Fibroblast of villous mesenchyme (primary cell): Measurements from ENCODE around the gene PRR23A. TPM values are rescaled to one million over a fixed set of nuclear protein-coding genes. Genes with fewer than 3 reads are reported as not detected.

Experiments used
- DNase-seq: peaks from one replicate; pipeline ENCODE4 v3.0.0-alpha.2; 2010; ENCODE audit warnings: low read depth
- H3K4me3 ChIP-seq: 2 replicates; pipeline ENCODE4 v1.5.1; 2011; ENCODE audit warnings: low read depth, mild to moderate bottlenecking, low read length
- total RNA-seq: library from RNA; depleted of rRNA; stranded (reverse); fragments of >200 nt; gene quantifications from 2 replicates; pipeline ENCODE4 v1.2.3, GENCODE V29; 2012
- TF ChIP-seq, protein P1 (sequence below): IDR thresholded peaks from 2 replicates; pipeline ENCODE4 v1.5.1; 2012; ENCODE audit warnings: low read depth, mild to moderate bottlenecking, low read length; ENCODE audit not compliant: insufficient read depth

PRR23A gene
- not detected in 2 replicates for total RNA-seq

DNA sequence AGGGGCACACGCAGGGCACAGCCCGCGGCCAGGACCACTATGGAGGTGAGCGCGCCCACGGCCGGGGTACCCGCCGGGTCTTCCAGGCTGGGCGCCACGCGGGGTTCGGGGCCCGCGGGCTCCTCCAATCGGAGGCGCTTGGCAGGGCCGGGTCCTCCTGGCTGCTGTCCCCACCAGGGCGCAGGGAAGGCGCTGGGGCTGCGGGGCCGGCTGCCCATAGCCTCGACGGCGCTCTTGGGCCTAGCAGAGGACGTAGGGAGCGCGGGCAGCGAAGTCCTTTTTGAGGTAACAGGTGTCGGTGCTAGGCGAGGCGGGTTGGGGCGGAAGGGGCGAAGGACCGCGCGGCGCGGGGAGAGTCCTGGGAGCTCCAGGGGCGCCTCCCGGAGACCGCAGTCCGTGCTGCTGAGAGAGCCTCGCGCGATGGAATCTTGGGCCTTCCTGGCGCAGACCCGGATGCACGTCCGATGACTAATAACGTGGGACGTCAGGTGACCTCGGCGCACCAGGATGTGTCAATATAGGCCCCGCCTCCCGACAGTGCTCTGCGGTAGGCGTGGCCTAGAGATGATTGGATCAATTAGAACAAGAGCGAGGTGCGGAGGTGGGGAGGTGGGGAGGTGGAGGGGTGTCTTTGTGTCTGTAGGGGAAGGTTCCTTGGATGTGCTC, at the start of gene PRR23A:
Gene PRR23A (minus strand): TSS at position 218 of the 666 bp plus-strand sequence. CDS start 0 bp downstream, at position 218.
- no peak for DNase-seq
- no peak within 1 kb of the TSS for H3K4me3 ChIP-seq
- TF ChIP-seq, protein P1, sequence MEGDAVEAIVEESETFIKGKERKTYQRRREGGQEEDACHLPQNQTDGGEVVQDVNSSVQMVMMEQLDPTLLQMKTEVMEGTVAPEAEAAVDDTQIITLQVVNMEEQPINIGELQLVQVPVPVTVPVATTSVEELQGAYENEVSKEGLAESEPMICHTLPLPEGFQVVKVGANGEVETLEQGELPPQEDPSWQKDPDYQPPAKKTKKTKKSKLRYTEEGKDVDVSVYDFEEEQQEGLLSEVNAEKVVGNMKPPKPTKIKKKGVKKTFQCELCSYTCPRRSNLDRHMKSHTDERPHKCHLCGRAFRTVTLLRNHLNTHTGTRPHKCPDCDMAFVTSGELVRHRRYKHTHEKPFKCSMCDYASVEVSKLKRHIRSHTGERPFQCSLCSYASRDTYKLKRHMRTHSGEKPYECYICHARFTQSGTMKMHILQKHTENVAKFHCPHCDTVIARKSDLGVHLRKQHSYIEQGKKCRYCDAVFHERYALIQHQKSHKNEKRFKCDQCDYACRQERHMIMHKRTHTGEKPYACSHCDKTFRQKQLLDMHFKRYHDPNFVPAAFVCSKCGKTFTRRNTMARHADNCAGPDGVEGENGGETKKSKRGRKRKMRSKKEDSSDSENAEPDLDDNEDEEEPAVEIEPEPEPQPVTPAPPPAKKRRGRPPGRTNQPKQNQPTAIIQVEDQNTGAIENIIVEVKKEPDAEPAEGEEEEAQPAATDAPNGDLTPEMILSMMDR: no peak

DNA sequence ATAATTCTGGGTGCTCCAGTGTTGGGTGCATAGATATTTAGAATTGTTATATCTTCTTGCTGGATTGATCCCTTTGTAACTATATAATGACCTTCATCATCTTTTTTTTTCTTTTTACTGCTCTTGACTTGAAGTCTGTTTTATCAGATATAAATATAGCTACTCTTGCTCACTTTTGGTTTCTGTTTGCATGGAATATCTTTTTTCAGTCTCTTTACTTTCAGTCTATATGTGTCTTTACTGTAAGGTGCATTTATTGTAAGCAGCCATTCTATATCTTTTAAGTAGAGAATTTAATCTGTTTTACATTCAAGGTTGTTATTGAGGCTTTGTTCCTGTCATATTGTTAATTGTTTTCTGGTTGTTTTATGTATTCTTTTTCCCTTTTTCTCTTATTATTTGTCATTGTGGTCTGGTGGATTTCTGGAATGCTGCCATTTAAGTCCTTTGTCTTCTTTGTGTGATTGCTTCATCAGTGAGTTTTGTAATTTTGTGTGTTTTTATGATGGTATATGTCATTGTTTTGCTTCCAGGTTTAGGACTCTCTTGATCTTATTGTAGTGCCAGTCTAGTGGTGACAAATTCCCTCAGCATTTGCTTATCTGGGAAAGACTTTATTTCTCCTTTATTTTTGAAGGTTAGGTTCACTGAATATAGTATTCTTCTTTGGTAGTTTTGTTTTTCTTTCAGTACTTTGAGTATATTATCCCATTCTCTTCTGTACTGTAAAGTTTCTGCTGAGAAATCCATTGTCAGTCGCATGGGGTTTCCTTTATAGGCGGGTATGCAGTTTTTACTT, 46.9 kb upstream of the PRR23A start:
- no peak for DNase-seq
- no peak overlapping the region for H3K4me3 ChIP-seq
- TF ChIP-seq, protein P1: no peak

DNA sequence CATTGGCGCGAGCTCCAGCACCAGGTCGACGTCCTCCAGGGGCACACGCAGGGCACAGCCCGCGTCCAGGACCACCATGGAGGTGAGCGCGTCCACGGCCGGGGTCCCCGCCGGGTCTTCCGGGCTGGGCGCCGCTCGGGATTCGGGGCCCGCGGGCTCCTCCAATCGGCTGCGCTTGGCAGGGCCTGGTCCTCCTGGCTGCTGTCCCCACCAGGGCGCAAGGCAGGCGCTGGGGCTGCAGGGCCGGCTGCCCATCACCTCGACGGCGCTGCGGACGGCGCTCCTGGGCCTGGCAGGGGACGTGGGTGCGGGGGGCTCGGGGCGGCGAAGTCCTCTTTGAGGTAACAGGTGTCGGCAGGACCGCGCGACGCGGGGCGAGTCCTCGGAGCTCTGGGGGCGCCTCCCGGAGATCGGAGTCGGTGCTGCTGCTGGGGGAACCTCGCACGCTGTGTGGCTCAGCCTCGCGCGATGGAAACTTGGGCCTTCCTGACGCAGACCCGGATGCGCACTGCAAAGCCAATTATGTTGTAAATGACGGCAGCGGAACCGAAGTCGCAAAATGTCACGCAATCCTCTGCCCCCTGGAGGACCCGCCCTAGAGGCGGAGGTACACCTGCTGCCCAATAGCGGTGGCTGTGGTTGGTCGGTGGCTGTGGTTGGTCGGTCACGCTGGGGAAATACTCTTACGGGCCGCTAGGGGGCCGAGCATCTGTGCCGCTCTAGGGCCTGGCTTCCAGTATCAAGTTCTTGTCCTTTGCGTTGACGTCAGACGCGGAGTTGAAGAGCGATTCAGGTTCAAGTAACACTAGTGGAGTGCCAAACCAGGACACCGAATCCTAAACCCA, 38.5 kb upstream of the PRR23A start, which contains the start of gene PRR23C:
Gene PRR23C (minus strand): TSS at position 527 of the 845 bp plus-strand sequence. CDS start 272 bp downstream, at position 255.
- H3K4me3 ChIP-seq: no peak within 1 kb of the TSS
- DNase-seq: no peak
- TF ChIP-seq, protein P1: peak; percentile 8

DNA sequence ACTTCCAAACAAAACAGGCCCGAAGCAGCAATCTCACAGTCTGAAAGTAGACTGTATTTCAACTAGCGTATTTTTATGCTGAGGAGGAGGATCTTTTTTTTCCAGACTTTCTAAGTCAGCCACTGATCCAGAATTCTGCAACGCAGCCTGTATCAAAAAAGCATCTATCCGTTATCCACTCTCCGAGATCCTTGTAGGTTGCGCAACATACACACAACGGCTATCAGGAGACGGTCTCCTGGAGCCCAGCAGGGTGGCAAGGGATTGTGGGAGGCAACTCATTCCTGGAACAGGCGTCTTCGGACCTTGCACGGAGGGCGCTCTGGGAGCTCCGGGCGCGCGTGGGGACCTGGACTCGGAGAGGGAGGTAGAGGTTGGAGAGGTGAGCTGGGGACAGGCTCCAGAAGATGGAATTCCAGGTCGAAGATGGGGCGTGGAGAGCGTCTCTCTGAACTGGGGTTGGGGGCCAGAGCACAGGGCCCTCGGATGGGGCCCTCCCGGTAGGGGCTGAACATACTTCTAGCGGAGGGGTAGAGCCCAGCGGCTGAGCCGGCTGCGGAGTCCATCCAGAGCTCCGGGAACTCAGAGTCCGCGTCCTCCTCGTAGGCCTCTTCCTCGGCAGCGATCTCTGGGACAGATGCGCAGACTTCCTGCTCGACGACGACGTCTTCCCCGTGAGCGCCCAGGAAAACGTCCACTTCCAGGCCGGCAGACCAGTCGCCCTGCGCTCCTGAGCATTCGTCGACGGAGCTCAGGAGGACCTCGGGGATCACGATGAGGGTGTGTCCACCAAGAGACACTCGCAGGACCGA, 37.7 kb upstream of the PRR23A start:
- H3K4me3 ChIP-seq: no peak overlapping the region
- no peak for DNase-seq
- TF ChIP-seq, protein P1: no peak

DNA sequence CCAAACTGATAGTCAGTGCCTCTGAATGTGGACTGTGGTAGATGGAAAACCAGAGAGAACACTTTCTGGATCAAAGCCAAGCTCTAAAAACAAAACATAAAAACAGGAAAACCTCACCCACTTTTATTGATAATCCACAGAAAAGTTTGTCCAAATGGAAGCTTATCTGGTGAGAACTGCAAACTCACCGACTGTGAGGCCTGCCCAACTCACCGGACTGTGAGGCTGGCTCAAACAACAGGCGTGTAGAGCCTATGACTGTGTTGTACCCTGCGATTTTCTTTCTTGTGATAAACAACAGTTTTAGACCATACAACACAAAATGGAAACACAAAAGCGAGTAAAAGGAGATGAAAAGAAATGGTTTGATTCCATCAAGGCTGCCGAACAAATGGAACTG, 31.4 kb upstream of the PRR23A start:
- H3K4me3 ChIP-seq: no peak overlapping the region
- no peak for DNase-seq
- TF ChIP-seq, protein P1: no peak
